Epidermal melanocyte (primary cell): ENCODE data around the gene CDC42BPA.
"Not testable (repeated sequence)": the region's sequence is repeated elsewhere in the genome, so short reads cannot be mapped to it uniquely, and the experiment has no call there.

Source experiments
- DNase-seq: peaks from one replicate; pipeline ENCODE4 v3.0.0; 2011; ENCODE audit warnings: low spot score; ENCODE audit not compliant: insufficient read length

CDC42BPA gene

GRCh38 chr1:227318016-227318852 lies at the start of gene CDC42BPA:
Gene CDC42BPA, minus strand, starts transcription at chr1:227318492. Its CDS starts 1,310 bp downstream, at chr1:227317182.
- peak; percentile 75 for DNase-seq

GRCh38 chr1:227368009-227368408 lies 49.7 kb upstream of the CDC42BPA start:
- DNase-seq: no peak

GRCh38 chr1:227365473-227366431 lies 47.5 kb upstream of the CDC42BPA start:
- no peak for DNase-seq

GRCh38 chr1:227364657-227365056 lies 46.4 kb upstream of the CDC42BPA start:
- DNase-seq: no peak

GRCh38 chr1:227363825-227364224 lies 45.5 kb upstream of the CDC42BPA start:
- DNase-seq: no peak

- no peak for DNase-seq
These were observed 43.7 kb upstream of the CDC42BPA start for GRCh38 chr1:227362039-227362438.

- DNase-seq: no peak
These were observed 39.6 kb upstream of the CDC42BPA start for GRCh38 chr1:227357927-227358302.

- peak; percentile 39 for DNase-seq
These were observed 39.1 kb upstream of the CDC42BPA start for GRCh38 chr1:227357171-227357926.

GRCh38 chr1:227356620-227357146 lies 38.4 kb upstream of the CDC42BPA start:
- DNase-seq: no peak

GRCh38 chr1:227355542-227356245 lies 37.4 kb upstream of the CDC42BPA start:
- DNase-seq: no peak

GRCh38 chr1:227353186-227353585 lies 34.9 kb upstream of the CDC42BPA start:
- DNase-seq: no peak

- not testable (repeated sequence) for DNase-seq
These were observed 33.9 kb upstream of the CDC42BPA start for GRCh38 chr1:227352164-227352563.

GRCh38 chr1:227351443-227351842 lies 33.2 kb upstream of the CDC42BPA start:
- no peak for DNase-seq

- DNase-seq: no peak
These were observed 31.7 kb upstream of the CDC42BPA start for GRCh38 chr1:227349967-227350366.

- DNase-seq: peak; percentile 63
These were observed 25.6 kb upstream of the CDC42BPA start for GRCh38 chr1:227343727-227344551.

- no peak for DNase-seq
These were observed 24.9 kb upstream of the CDC42BPA start for GRCh38 chr1:227343206-227343605.

GRCh38 chr1:227342075-227342829 lies 24.0 kb upstream of the CDC42BPA start:
- no peak for DNase-seq

- not testable (repeated sequence) for DNase-seq
These were observed 17.8 kb upstream of the CDC42BPA start for GRCh38 chr1:227336136-227336535.
